Fibroblast of lung (primary cell): ENCODE data around the gene SMTN. TPM values are rescaled to one million over a fixed set of nuclear protein-coding genes. Genes with fewer than 3 reads are reported as not detected.
A peak's percentile ranks its signal among the peaks of the same experiment; 100 is the strongest.

Source experiments
- DNase-seq, 2 donors: peaks; one replicate each; pipeline versions ENCODE4 v3.0.0 to v3.0.0-alpha.2; 2010; ENCODE audit warnings: low read depth in 2 of 2
- H2AFZ ChIP-seq: 2 replicates; pipeline ENCODE4 v1.5.1; 2012; ENCODE audit warnings: low read length, control low read depth, inconsistent platforms
- H3K27ac ChIP-seq: 2 replicates; pipeline ENCODE4 v1.5.1; 2011; ENCODE audit warnings: low read length, control low read depth; ENCODE audit not compliant: insufficient read depth
- H3K27me3 ChIP-seq: 2 replicates; pipeline ENCODE4 v1.5.1; 2011; ENCODE audit warnings: mild to moderate bottlenecking, low read length; ENCODE audit not compliant: control insufficient read depth, insufficient read depth
- H3K36me3 ChIP-seq: 2 replicates; pipeline ENCODE4 v1.5.1; 2011; ENCODE audit warnings: low read length; ENCODE audit not compliant: control insufficient read depth, insufficient read depth
- H3K4me1 ChIP-seq: 2 replicates; pipeline ENCODE4 v1.5.1; 2011; ENCODE audit warnings: low read length; ENCODE audit not compliant: control insufficient read depth, insufficient read depth; ENCODE audit errors: extremely low read depth
- H3K4me2 ChIP-seq: 2 replicates; pipeline ENCODE4 v1.5.1; 2011; ENCODE audit warnings: low read length, control low read depth; ENCODE audit not compliant: insufficient read depth; ENCODE audit errors: extremely low read depth
- H3K4me3 ChIP-seq, 4 experiments: fragments of 200-600 bp in 1 of 4; sonication (generic) in 1 of 4; replicated peaks in 1 of 4; 2 replicates each; pipeline ENCODE4 v1.5.1; 2011 to 2016; ENCODE audit warnings: low read length in 4 of 4, low read depth in 3 of 4, mild to moderate bottlenecking in 3 of 4, control low read depth in 2 of 4, inconsistent platforms in 1 of 4, mixed read lengths in 1 of 4; ENCODE audit not compliant: insufficient read depth in 1 of 4; ENCODE audit errors: control extremely low read depth in 1 of 4
- H3K79me2 ChIP-seq: 2 replicates; pipeline ENCODE4 v1.5.1; 2012; ENCODE audit warnings: mild to moderate bottlenecking, low read length, inconsistent platforms; ENCODE audit not compliant: control insufficient read depth, insufficient read depth
- H3K9ac ChIP-seq: 2 replicates; pipeline ENCODE4 v1.5.1; 2011; ENCODE audit warnings: mild to moderate bottlenecking, low read length, control low read depth; ENCODE audit not compliant: insufficient read depth
- H3K9me3 ChIP-seq: 2 replicates; pipeline ENCODE4 v1.5.1; 2012; ENCODE audit warnings: low read depth, low read length; ENCODE audit not compliant: control insufficient read depth, insufficient read depth
- H4K20me1 ChIP-seq: 2 replicates; pipeline ENCODE4 v1.5.1; 2011; ENCODE audit warnings: low read length; ENCODE audit not compliant: control insufficient read depth, insufficient read depth; ENCODE audit errors: extremely low read depth
- CTCF ChIP-seq, 2 donors: IDR thresholded peaks in 1 of 2; conservative IDR thresholded peaks in 1 of 2; 1 replicate in 1 of 2; 2 replicates in 1 of 2; pipeline ENCODE4 v1.5.1; 2011 to 2012; ENCODE audit warnings: low read length in 2 of 2, control low read depth in 1 of 2, inconsistent platforms in 1 of 2, low read depth in 1 of 2, mild to moderate bottlenecking in 1 of 2
- EZH2 ChIP-seq: IDR thresholded peaks from 2 replicates; pipeline ENCODE4 v1.5.1; 2012; ENCODE audit warnings: low read length, control low read depth, mild to moderate bottlenecking; ENCODE audit errors: missing control alignments
- polyA plus RNA-seq, 2 donors: library from polyadenylated mRNA; depleted of rRNA in 1 of 2; stranded (reverse) in 1 of 2; unstranded in 1 of 2; fragments of >200 nt; gene quantifications; 2 replicates each; pipeline ENCODE4 v1.2.1, GENCODE V29; 2011 to 2012; ENCODE audit warnings: missing spikeins in 1 of 2
- total RNA-seq: library from RNA; depleted of rRNA; stranded (reverse); fragments of >200 nt; gene quantifications from 2 replicates; pipeline ENCODE4 v1.2.1, GENCODE V29; 2014

SMTN gene
- total and polyA plus RNA-seq, 2 donors (not counting 1 experiment from before 2014, with no cell fraction given): 43.7 to 95.1 TPM

GRCh38 chr22:31080164-31080847 lies 812 bp upstream of the SMTN start:
- H3K4me3 ChIP-seq: peak overlapping the region; percentile 54 to 98 (median 78)
- peak overlapping the region; percentile 87 for H3K4me2 ChIP-seq
- peak overlapping the region; percentile 76 for H2AFZ ChIP-seq
- peaks cover 39% of the 10 kb centered on the region for H3K79me2 ChIP-seq
- no peak for DNase-seq
- no peaks in the 10 kb centered on the region for H3K27me3 ChIP-seq
- TF ChIP-seq EZH2: no peak
- TF ChIP-seq CTCF (conservative IDR thresholded peaks at IDR 0.05 in 1 of 2, IDR thresholded peaks at IDR 0.05 in 1 of 2; ENCODE audit: low read depth in 1 of 2, low read length in 2 of 2): no peak
- no peaks in the 10 kb centered on the region for H4K20me1 ChIP-seq
- H3K9ac ChIP-seq: peak overlapping the region; percentile 84
- H3K4me1 ChIP-seq: peaks cover 16% of the 10 kb centered on the region
- H3K27ac ChIP-seq: peak overlapping the region; percentile 88
- H3K9me3 ChIP-seq: no peaks in the 10 kb centered on the region
- H3K36me3 ChIP-seq: peaks cover 8% of the 10 kb centered on the region

GRCh38 chr22:31081963-31082605 lies 966 bp downstream of the SMTN start:
- DNase-seq: peak in 1 of 2 donors; percentile 46
- no peaks in the 10 kb centered on the region for H4K20me1 ChIP-seq
- no peak overlapping the region for H2AFZ ChIP-seq
- H3K9me3 ChIP-seq: no peaks in the 10 kb centered on the region
- H3K4me3 ChIP-seq: peak overlapping the region; percentile 67 to 98 (median 90)
- peak overlapping the region; percentile 78 for H3K4me2 ChIP-seq
- no peaks in the 10 kb centered on the region for H3K27me3 ChIP-seq
- peak overlapping the region; percentile 88 for H3K27ac ChIP-seq
- H3K4me1 ChIP-seq: peaks cover 24% of the 10 kb centered on the region
- H3K79me2 ChIP-seq: peaks cover 57% of the 10 kb centered on the region
- no peak for TF ChIP-seq CTCF (conservative IDR thresholded peaks at IDR 0.05 in 1 of 2, IDR thresholded peaks at IDR 0.05 in 1 of 2; ENCODE audit: low read depth in 1 of 2, low read length in 2 of 2)
- no peak for TF ChIP-seq EZH2
- H3K36me3 ChIP-seq: peaks cover 16% of the 10 kb centered on the region
- peak overlapping the region; percentile 84 for H3K9ac ChIP-seq

- peak; percentile 71 to 73 for TF ChIP-seq CTCF (conservative IDR thresholded peaks at IDR 0.05 in 1 of 2, IDR thresholded peaks at IDR 0.05 in 1 of 2; ENCODE audit: low read depth in 1 of 2, low read length in 2 of 2)
- no peak for TF ChIP-seq EZH2
- Histone ChIP-seq H4K20me1 (no peaks in the 10 kb centered on the region), H3K9me3 (no peaks in the 10 kb centered on the region), H3K36me3 (peaks cover 20% of the 10 kb centered on the region), H3K79me2 (peaks cover 64% of the 10 kb centered on the region), H3K4me1 (peaks cover 24% of the 10 kb centered on the region), H3K4me3 (peak overlapping the region; percentile 67 to 98 (median 90)), H2AFZ (no peak overlapping the region), H3K27me3 (no peaks in the 10 kb centered on the region), H3K27ac (peak overlapping the region; percentile 88), H3K4me2 (peak overlapping the region; percentile 78), H3K9ac (peak overlapping the region; percentile 84)
- peak; percentile 48 to 79 for DNase-seq
These were observed 1.7 kb downstream of the SMTN start for GRCh38 chr22:31082606-31083376.
